SIG-M5 (cell line): Measurements from ENCODE around the gene TFAP2E.

Experiments
- DNase-seq: peaks from one replicate; lab custom pipeline; 2025; lab: John Stamatoyannopoulos, UW

The TFAP2E gene

DNA sequence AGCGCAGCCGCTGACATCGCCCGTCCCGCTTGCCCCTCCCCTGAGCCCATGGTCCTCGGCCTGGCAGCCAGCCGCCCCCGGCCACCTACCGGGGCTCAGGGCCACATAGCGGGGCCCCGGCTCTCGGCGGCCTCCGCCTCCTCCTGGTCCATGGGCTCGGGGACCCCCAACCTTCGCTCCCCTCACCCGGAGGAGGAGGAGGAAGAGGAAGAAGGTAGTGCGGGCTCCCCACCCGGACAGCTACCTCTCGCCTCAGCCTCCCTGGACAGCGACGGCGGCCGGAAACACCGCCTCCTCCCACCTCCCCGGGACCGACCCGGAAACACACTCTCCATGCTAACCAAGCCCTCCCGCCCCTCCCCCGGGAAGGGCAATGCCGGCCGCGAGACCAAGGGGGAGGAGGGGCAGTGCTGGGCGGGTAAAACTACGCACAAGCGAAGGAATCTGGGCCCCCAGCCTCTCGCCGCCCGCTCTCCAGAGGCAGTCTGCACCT, 15.9 kb upstream of the TFAP2E start, which contains the start of gene KIAA0319L:
KIAA0319L (minus strand) TSS at position 286 of the 493 bp plus-strand sequence. CDS start 2,912 bp downstream, outside the sequence.
- DNase-seq = no peak

DNA sequence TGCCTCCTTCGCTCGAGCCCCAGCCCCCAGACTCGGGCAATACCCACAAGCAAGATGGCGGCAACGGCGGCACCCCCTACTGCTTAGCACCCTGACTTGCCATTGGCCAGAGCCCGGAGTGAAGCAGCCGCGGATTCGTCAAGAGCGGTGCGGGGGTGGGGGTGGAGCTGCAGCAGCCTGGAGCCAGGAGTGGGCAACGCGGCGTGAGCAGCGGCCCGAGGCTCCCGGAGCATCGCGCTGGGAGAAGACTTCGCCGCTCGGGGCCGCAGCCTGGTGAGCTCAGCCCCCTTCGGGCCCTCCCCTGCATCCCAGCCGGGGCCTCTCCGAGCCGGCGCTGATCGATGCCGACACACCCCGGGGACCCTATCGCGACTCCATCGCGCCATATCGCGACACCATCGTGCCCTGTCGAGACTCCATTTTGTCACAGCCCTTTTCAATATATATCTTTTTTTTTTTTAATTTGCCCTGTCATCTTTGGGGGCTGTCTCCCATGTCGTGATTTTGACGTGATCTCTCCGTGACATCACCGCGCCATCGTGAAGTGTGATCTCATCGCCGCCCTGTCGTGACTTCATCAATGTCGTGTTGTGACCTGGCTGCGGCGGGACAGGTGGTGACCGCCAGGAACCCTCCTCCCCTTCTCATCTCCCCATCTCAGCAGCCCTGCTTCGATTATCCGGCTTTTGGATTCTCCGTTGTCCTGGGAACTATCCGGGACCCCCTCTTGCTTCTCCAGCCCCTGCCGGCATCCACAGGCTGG, 15.3 kb upstream of the TFAP2E start, which contains the start of gene NCDN:
NCDN (plus strand) TSS at position 189 of the 763 bp plus-strand sequence; CDS start at position 581, 392 bp downstream.
- DNase-seq = peak; percentile 75

DNA sequence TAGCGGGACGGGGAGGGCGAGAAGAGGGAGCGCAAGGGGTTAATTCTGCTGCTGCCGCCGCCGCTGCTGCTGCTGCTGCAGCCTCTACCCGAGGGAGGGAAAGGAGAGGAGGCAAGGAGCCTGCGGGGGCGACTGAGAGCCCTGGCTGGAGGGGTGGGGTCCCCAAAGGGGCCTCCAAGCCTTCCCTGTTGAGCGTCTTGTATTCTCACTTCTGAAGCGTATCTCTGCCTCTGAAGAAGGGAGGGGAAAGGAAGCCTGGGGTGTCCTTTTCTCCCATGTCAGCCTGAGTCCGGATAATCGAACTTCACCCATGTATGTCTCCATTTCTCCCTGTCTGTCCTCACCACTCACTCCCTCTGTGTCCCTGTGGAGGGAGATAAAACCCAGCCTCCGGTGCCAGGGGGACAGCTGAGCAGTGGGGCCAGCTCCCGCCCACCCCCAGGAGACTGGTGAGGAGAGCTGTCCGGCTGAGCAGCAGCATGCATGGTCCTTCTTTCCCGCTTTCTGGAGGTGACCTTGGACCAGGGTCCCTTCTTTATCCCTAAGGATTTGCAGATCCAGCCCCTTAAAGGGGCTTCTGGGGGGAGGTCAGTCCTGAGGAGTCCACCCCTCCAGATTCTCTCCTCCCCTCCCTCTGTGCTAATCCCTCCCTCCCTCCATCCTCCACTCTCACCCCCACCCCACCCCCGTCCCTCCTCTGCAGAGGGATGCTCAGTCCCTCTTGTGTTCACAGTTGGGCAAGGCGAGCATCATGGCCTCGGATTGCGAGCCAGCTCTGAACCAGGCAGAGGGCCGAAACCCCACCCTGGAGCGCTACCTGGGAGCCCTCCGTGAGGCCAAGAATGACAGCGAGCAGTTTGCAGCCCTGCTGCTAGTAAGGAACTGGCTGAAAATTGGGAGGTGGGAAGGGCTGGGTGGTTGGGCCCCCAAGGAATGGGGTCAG, 14.5 kb upstream of the TFAP2E start:
- no peak for DNase-seq

DNA sequence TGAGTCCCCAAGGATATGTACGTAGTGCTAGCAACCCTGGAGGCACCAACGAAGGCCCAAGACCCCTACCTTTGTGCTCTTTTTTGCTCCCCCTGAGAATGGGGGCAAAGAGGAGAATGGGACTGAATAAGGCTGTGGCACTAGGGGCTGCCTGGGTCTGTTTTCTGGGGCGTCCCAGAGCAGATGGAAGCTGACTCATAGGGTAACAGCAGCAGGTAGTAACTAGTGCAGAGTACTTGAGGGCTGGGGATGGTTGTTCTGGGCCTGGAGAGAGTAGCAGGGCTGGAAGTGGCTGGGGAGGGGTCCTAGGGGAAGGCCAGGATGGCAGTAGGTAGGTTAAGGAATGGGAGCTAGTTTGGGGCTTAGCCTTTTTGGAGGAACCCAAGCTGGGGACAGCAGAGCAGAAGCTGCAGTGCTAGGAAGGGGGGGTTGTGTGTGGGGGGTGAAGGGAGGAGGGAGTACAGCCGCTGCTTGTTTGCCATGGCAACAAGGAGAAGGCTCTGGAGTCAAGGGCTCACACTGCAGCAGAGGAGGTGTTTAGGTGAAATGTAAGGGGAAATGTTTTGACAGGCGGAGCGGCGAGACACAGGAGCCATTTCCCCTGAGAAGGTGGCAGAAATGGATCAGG, 13.7 kb upstream of the TFAP2E start:
- no peak for DNase-seq

DNA sequence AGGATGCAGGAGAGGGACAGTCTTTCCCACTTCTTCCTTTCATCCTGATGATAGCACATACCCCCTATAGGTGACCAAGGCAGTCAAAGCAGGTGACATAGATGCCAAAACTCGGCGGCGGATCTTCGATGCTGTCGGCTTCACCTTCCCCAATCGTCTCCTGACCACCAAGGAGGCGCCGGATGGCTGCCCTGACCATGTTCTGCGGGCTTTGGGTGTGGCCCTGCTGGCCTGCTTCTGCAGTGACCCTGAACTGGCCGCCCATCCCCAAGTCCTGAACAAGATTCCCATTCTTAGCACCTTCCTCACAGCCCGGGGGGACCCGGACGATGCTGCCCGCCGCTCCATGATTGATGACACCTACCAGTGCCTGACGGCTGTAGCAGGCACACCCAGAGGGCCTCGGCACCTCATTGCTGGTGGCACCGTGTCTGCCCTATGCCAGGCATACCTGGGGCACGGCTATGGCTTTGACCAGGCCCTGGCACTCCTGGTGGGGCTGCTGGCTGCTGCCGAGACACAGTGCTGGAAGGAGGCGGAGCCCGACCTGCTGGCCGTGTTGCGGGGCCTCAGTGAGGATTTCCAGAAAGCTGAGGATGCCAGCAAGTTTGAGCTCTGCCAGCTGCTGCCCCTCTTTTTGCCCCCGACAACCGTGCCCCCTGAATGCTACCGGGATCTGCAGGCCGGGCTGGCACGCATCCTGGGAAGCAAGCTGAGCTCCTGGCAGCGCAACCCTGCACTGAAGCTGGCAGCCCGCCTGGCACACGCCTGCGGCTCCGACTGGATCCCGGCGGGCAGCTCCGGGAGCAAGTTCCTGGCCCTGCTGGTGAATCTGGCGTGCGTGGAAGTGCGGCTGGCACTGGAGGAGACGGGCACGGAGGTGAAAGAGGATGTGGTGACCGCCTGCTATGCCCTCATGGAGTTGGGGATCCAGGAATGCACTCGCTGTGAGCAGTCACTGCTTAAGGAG, 12.6 kb upstream of the TFAP2E start:
- no peak for DNase-seq

DNA sequence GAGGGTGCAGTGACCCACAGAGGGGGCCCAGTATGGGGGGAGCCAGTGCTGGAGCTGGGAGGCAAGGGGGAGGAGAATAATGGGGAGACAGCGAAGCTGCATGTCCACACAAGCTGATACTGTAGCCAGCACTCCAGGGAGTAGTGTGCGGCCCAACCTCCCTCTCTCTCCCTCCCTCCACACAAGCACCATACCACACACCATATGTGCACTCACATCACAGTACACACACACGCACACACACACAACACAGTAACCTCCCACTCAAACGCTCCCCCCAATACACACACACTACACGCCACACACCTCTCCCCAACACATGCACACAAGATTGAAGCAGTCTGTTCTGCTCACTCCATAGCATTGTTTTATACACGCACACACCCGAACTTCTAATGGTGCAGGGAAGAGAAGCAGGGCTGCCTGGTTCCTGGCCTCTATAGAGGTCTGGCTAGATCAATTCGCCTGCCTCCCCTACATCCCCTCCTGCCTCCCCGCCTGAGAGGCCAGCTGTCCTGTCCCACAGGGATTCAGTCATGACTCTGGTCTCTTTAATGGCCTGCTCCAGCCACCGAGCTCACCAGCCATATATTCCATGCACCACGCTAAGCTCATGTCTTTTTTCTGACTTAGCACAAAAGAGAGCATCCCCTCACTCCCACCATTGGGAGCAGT, 11.7 kb upstream of the TFAP2E start:
- DNase-seq = no peak

DNA sequence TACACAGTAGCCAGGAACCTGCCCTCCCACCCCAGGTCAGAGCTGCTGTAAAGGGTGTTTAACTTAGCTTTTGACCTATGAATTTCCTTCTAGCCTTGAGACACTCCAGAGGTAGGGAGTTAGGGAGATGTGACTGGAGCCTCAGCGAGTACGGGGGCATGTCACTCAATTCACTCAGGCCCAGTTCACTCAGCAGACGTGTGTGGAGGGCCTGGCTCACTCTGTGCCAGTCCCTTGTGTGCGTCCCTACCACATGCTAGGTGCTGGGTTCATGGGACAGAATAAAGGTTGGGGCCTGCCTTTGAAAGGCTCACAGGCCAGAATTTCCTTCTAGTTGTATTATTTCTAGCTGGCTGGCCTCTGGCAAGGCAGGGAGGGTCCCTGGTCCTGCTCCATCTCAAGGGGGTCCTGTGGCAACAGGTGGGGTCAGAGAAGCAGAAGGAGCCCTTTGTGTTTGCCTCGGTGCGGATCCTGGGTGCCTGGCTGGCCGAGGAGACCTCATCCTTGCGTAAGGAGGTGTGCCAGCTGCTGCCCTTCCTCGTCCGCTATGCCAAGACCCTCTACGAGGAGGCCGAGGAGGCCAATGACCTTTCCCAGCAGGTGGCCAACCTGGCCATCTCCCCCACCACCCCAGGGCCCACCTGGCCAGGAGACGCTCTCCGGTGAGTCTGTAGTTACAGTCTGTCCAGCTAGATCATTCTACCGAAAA, 11.0 kb upstream of the TFAP2E start:
- DNase-seq = no peak

DNA sequence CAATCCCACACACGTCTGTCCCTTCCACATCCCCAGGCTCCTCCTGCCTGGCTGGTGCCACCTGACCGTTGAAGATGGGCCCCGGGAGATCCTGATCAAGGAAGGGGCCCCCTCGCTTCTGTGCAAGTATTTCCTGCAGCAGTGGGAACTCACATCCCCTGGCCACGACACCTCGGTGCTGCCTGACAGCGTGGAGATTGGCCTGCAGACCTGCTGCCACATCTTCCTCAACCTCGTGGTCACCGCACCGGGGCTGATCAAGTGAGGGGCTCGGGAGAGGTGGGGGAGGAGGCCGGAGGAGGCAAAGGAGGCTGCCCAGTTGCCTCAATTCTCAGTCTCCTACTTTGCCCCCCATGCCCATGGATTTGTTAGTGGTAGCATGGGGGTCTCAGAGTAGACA, 9.9 kb upstream of the TFAP2E start:
- DNase-seq = no peak

DNA sequence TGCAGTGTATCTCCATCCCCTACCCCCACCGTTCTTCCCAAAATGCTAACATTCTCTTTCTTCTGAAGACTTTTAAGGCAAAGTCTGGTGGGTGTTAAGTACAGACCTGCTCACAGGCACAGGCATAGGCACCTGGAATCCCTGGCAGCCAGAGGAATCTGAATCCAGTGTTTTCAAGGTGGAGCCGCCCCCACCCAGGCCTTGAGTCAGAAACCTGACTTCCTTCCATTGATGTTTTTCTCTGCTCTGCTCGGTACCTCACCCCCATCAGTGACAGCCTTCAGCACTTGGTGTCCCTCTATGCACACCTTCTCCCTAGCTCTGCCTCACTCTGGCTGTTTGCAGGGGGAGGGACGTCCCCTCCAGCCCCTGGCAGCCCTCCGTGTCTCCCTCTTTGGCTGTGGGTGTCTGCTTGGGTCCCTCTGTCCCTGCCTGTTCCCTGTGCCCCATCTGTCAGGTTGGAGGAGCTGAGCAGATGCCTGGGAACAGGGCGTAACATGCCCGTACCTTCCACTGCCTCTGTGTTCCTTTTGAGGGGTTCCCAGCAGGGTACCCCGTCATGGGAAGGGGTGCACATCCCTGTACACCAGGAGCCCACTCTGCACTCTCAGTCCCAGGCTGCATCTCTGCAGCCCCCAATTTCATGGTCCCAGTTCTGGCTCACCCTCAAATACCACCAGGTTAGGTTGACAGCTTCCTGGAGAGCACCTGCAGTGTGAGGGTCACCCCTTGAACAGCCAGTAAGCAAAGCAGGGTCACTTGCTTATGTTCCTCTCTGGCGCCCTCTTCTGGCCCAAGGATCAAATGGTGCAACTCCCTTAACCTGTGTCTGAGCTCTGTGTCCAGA, 8.9 kb upstream of the TFAP2E start:
- no peak for DNase-seq

DNA sequence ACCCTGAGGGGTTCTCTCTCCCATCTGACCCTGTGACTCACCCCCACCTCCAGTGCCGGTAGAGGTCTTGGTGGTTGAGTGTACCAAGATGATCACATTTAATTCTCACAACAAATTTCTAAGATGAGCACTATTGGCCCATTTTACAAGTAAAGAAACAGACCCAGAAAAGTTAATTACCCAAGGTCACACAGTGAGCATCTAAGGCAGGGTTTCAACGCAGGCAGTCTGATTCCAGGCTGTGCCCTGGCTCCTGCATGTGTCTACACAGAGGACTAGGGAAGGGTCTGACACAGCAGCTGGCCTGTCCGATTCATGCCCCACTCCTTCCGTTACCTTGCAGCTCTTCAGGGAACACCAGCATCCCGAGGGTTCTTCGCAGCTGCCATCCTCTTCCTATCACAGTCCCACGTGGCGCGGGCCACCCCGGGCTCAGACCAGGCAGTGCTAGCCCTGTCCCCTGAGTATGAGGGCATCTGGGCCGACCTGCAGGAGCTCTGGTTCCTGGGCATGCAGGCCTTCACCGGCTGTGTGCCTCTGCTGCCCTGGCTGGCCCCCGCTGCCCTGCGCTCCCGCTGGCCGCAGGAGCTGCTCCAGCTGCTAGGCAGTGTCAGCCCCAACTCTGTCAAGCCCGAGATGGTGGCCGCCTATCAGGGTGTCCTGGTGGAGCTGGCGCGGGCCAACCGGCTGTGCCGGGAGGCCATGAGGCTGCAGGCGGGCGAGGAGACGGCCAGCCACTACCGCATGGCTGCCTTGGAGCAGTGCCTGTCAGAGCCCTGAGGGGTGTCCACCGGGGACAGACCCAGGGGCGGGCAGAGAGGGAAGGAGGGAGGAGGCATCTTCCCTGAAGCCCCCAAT, 8.0 kb upstream of the TFAP2E start:
- no peak for DNase-seq

DNA sequence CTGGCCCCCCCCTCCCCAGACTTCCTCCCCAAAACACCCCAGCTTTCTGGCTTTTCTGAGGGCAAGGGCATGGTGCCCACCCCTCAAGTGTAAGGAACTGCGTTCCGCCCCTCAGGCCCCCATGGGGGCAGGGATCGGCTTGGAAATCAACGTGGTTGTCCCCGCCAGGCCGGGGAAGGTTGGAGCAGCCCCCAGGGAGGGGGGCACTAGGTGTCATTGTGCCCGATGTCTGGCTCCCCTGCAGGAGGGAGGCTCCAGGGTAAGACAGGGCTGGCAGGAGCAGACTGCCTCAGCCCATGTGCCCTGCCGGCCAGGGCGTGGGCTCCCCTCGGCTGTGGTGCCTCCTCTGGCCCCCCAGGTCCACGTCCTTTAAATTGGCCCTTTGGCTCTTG, 7.4 kb upstream of the TFAP2E start:
- DNase-seq = no peak

DNA sequence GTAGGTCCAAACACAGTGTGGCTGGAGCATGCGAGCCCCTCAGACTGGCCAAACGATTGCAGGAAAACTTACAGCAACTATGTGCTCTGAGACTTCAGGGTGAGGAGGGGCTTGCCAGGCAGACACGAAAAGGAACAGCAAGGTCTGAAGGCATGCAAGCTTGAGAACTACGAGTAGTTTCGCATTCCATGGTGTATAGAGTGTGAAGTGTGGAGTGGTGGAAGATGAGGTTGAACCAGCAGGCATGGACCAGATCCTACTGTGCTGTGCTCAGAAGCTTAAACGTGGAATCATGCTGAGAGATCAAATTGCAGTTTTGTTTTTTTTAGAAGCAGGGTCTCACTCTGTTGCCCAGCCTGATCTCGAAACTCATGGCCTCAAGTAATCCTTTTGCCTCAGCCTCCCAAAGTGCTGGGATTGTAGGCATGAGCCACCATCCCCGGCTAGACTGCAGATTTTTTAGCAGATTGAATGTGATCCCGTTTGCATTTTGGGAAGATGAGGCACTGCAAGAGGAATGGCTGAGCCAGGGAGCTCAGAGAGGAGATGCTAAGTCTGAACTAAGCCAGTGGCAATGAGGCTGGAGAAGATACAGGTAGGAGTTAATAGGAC, 5.1 kb upstream of the TFAP2E start:
- no peak for DNase-seq

DNA sequence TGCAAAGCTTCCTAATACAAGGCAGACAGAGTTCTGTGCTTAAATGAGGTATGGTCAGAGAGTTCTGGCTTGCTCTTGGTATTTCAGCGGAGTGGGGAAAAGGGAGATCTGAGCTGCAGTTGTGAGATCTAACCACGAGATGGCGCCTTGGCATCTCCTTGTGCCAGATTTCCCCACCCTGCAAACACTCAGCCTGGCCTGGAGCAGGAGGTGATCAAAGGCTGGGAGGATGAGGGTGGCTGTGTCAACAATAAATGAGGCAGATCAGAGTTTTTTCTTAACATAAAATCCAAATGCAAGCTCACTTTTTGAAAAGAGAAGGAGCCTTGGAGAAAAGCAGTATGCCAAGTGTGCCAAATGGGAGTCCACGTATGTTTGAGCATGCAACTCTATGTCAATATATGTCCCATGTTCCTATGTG, 4.1 kb upstream of the TFAP2E start:
- no peak for DNase-seq

DNA sequence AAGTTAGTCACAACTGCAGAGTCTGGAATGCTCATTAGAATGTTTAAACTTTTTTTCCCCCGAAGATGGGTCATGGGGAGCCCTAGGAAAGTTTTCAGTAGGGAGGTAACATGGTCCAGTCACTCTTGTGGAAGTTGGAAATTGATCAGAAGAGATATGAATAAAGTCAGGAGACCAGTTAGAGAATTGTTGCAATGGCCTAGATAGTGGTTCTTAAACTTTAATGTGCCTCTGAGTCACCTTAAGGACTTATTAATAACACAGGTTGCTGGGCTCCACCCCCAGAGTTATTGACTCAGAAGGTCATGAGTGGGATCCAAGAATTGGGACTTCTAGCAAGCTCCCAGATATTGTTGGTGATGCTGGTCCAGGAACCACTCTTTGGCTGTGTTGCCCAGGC, 3.2 kb upstream of the TFAP2E start:
- DNase-seq = no peak

DNA sequence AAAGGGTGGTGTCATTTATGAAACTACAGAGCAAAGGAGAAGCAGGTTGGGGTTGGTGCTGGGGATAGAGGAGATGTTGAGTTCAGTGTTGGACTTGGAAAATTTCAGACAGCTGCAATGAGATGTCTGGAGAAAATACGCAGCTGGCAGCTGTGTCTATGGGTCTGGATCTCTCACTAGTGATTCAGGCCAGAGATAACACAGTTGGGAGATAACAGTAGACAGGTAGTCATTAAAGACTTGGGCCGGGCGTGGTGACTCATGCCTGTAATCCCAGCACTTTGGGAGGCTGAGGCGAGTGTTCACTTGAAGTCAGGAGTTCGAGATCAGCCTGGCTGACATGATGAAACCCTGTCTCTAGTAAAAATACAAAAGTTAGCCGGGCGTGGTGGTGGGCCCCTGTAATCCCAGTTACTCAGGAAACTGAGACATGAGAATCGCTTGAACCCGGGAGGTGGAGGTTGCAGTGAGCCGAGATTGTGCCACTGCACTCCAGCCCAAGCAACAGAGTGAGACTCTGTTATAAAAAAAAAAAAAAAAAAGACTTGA, 2.5 kb upstream of the TFAP2E start:
- no peak for DNase-seq

DNA sequence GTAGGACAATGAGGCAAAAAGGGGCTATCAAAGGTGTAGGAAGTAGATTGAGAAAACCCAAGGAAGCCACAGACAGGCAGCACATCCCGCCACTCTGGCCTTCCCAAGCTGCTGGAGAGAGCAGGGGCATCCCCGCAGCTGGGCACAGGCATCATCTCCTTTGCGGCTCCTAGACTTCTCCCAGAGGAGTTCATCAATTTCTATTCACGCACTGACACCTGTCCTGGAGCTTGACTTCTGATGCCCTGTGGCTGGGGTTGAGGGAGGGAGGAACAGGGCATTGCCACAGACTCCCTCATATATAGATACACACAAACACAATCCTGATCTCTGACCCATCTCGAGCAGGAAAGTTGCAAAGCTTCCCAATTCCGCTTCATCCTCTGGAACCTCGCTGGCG, 1.9 kb upstream of the TFAP2E start:
- no peak for DNase-seq

DNA sequence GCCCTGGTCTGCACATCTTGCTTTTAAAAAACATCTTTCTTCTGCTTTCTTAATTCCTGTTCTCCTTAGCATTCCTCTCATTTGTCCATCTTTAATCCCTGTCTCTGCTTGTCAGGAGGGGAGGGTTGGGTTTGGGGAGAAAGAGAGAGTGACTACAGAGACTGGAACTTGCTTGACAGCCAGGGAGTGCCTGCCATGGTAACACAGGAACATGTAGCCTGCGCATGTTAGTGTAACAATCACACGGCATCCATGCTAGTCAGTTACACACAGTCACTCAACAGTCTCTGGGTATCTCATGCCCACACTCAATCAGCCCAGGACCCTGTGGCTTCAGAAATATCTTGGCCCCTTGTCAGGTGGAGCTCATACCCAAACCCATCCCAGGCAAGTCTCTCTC, 818 bp upstream of the TFAP2E start:
- DNase-seq = no peak
